Superior temporal gyrus (tissue), 1 donor: ENCODE measurements around the gene WNT7B.
A peak's percentile ranks its signal among the peaks of the same experiment; 100 is the strongest.

Experiments used
- DNase-seq: peaks from one replicate; pipeline ENCODE4 v3.0.0-alpha.2; 2016; ENCODE audit errors: extremely low spot score

Gene WNT7B

DNA sequence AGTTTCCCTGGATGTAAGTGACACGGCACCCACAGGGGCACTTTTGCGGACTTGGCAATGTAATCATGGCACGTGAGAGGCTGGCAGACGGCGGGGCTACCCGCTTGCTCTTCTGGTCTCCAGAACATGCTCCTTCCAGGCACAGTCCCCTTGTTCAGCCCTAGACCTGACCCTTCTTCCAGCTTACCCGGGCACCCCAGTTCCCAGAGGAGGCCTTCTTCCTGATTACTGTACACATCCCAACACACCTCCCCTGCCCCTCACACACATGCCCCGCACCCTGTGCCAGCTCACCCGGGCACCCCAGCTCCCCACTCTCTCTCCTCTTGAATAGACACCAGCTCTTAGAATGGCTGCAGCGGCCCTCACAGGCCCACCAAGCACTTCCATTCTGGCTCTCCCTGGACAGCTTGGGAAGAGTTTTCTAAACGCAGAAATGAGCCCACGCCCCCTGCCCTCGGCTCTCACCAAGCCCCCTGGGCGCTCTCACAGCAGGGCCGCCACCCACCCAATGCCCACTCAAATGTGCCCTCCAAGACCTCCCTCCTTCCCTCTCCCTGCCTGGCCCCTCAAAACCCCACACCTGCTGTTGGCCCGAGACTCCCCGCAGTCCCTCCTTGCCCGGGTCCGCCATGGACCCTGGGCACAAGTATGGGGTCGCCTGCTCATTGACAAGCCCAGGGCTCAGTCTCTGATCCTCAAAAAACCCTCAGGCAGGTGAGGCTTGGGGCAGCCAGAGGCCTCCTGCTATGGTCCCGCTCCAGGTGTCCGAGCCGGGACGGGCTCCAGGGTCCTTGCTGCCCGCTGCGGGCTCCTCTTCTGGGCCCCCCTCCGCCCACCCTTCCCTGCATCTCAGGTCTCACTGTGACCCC, 88.5 kb downstream of the WNT7B start:
- no peak for DNase-seq

DNA sequence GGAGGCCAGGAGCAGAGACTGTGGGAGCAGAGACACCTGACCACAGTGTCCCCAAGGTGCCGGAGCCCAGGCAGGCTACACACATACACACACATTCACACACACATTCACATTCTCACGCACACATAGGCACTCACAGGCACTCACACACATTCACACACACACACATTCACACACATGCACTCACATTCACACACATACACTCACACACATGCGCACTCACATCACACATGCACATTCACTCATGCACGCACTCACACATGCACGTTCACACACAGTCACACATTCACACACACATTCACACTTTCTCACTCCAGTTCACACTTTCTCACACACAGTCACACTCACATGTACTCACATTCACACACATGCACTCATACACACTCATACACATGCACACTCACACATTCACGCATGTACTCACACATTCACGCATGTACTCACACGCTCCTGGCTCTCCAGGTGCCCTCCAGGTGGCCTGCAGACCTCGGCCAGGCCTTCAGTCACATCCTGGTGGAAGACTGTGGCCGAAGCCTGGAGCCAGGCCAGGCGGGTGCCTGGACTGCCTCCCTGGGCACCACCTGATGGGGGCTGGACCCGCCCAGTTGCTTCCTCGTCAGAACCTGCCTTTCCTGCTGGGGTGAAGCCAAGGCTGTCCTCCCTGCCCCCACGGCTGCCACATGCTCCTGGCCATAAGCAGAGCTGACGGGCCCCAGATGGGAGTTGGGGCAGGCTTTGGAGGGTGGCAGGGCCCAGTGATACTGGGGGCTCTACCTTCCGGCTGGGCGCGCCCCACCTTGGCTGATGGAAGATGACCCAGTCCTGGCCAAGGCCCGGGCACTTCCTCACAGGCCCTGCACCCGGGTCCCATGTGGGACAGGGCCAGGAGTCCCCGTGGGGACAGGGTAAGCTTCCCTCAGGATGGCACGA, 89.5 kb downstream of the WNT7B start:
- no peak for DNase-seq

GRCh38 chr22:45886540-45886939, 90.4 kb downstream of the WNT7B start:
- DNase-seq = no peak

GRCh38 chr22:45885941-45886395, 91.0 kb downstream of the WNT7B start:
- no peak for DNase-seq

- no peak for DNase-seq
These were observed 91.7 kb downstream of the WNT7B start for GRCh38 chr22:45885171-45885840.

- DNase-seq = no peak
These were observed 92.5 kb downstream of the WNT7B start for GRCh38 chr22:45884201-45885062.

- DNase-seq = no peak
These were observed 93.2 kb downstream of the WNT7B start for GRCh38 chr22:45883811-45884170.

- no peak for DNase-seq
These were observed 93.8 kb downstream of the WNT7B start for GRCh38 chr22:45882881-45883810.

DNA sequence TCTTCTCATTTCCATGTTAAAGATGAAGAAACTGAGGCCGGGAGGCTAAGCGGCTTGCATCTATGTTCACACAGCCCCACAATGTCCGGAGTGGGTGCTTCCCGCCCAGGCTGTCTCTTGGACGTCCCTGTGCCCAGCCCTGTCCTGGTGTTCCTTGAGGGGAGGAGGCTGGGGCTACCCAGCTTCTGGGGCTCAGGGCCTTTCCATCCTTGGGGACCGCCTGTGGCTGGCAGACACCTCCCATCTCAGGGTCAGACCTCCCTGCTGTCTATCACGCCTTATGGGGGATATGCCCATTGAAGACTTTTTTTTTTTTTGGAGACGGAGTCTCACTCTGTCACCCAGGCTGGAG, 95.5 kb downstream of the WNT7B start:
- DNase-seq = no peak

DNA sequence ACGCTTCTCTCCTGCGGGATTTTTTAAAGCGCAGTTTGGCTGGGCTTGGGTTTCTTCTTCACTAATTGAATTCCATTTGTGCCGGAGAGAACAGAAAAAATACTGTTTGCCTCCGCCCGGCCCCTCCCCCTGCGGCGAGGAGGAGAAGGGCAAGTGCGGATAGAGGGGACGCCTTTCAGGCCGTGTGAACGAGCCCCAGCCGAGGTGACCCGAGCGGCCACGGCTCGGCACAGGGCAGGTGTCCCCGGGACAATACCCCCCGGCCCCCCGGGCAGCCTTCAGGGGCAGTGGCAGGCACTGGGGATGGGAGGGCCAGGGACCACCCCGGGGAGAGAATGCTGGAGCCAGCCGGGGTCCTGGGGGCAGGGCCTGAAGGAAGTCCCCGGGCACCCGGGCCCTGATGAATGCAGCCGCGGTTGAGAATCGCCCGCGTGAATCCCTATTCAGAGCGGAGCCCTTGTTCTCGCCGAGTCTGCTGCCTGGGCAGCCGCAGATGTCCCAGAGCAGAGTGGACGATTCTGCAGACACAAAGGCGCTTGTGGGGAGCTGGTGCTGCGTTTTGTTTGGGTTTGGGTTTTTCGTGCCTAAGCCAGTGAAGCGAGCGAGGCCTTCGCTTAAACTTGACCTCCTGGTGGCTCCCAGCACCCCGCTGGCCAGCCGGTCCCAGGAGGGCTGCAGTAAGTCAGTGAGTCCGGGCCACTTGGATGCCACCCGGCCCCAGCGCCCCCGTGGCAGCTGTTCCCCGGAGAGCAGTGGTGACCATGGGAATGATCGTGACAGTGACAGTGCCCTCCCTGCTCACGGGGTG, 96.0 kb downstream of the WNT7B start:
- peak; percentile 37 for DNase-seq

- no peak for DNase-seq
These were observed 96.8 kb downstream of the WNT7B start for GRCh38 chr22:45880091-45880715.

GRCh38 chr22:45879552-45879949, 97.4 kb downstream of the WNT7B start:
- no peak for DNase-seq

- no peak for DNase-seq
These were observed 97.9 kb downstream of the WNT7B start for GRCh38 chr22:45878901-45879551.

DNA sequence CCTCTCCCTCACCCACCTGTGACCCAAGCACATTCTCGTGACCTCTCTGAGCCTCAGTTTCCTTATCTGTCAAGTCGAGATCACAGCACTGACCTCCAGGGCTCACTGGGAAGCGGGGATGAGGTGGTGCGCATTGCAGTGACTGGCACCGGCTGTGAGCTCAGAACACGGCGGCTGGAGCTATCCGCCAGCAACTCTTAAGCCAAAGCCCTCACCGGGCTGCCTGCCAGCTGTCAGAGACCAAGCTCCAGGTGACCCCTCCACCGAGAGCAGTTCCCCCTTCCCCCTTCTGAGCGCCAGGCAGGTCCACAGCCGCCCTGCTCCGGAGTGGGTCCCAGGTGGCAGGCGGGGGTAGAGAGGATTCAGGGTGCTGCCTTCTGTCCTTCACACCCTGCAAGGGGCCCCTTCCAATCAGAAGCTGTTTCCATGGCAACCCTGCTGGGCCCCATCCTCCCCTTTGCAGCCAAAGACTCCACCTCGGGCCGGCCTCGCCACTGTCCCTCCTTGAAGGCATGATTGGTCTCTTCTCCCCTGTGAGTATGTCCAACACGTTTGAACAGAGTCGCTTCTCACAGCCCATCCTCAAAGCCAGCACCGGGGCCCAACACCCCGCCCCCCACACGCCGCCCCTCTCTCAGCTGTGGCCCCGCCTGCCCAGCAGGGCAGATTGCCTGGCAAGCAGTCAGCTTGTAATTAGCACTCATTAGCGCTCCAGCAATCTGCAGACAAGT, 98.7 kb downstream of the WNT7B start:
- DNase-seq = no peak

GRCh38 chr22:45877651-45878050, 99.3 kb downstream of the WNT7B start:
- no peak for DNase-seq

DNA sequence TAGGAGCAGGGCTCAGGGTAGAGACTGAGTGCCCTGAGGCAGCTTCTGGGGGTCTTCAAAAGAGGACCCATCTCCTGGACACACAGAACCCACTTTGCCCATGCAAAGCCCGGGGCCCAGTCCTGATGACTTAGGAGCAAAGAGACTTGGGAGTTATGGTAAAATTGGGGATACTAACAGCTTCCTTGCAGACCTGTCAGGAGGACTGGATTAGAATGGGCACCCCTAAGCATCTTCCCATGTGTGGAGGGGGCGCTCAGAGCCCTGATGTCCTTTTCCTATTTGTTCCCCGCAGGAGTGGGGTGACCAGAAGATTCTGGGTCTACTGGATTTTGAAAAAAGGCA, 100.0 kb downstream of the WNT7B start:
- DNase-seq = no peak

- DNase-seq = no peak
These were observed 100.6 kb downstream of the WNT7B start for GRCh38 chr22:45876136-45877035.
